Measurements from ENCODE around the gene CSF2.

GRCh38 chr5:132075719-132076077, 2.1 kb downstream of the CSF2 start:
- TF ChIP-seq CTCF (IDR thresholded peaks at IDR 0.05) (no peak), POLR2A (IDR thresholded peaks at IDR 0.05) (no peak)
